HCT116 (cell line): Measurements from ENCODE around the gene BACH1. TPM values are rescaled to one million over a fixed set of nuclear protein-coding genes. Genes with fewer than 3 reads are reported as not detected.
"Not testable (repeated sequence)": the region's sequence is repeated elsewhere in the genome, so short reads cannot be mapped to it uniquely, and the experiment has no call there.

ENCODE experiments used
- ATAC-seq: fragments of 200-7000 bp; cut with Tn5 transposase; 2 replicates; pipeline ENCODE4 v1.9.1; 2020; ENCODE audit warnings: mild to moderate bottlenecking, moderate library complexity
- BruUV-seq: library from RNA; stranded (reverse); fragments of 400-500 nt; replicated peaks from 2 replicates; lab custom pipeline; 2021; lab: Mats Ljungman, UMichigan
- CTCF ChIA-PET: fragments of 300-600 bp; sonication (Branson Sonifier 250); formaldehyde crosslinking; loops from one replicate; lab custom pipeline; 2021; ENCODE audit warnings: antibody characterized with exemption; lab: Charles Lee
- POLR2A ChIA-PET: fragments of 300-600, 350-600 bp; sonication (Branson Sonifier 250); formaldehyde crosslinking; loops from one replicate; lab custom pipeline; 2021; ENCODE audit warnings: antibody characterized with exemption; lab: Charles Lee
- RAD21 ChIA-PET, 2 experiments: fragments of 300-600 bp; sonication (Branson Sonifier 250); formaldehyde crosslinking; loops; one replicate each; lab custom pipeline; 2023; ENCODE audit warnings: low total read pairs in 2 of 2; ENCODE audit not compliant: uncharacterized antibody in 2 of 2, unreplicated experiment in 2 of 2, low non-redundant PET in 1 of 2; lab: Charles Lee
- DNase-seq: peaks from one replicate; pipeline ENCODE4 v3.0.0-alpha.2; 2010; ENCODE audit warnings: low read depth, low spot score
- H2AFZ ChIP-seq: fragments of 200-600 bp; shearing (Covaris generic), sonication (generic); 2 replicates; pipeline ENCODE4 v1.6.1; 2017; ENCODE audit warnings: low read depth, mixed run types, mixed read lengths, antibody characterized with exemption, low read length; ENCODE audit not compliant: poor library complexity, severe bottlenecking
- H3K27ac ChIP-seq: 2 replicates; pipeline ENCODE4 v1.5.1; 2012; ENCODE audit warnings: low read depth, low read length
- H3K27me3 ChIP-seq: fragments of 200-600 bp; sonication (generic); 2 replicates; pipeline ENCODE4 v1.6.1; 2016; ENCODE audit warnings: mixed run types, low read length, mixed read lengths; ENCODE audit not compliant: insufficient read depth
- H3K36me3 ChIP-seq, 2 experiments: fragments of 200-500 bp in 1 of 2; fragments of 200-600 bp in 1 of 2; sonication (Bioruptor generic) in 1 of 2; sonication (generic) in 1 of 2; 2 replicates each; pipeline versions ENCODE4 v1.5.1 to v1.6.1; 2014 to 2016; ENCODE audit warnings: low read length in 2 of 2, inconsistent platforms in 1 of 2, mixed read lengths in 1 of 2, mixed run types in 1 of 2; ENCODE audit not compliant: insufficient read depth in 2 of 2, control insufficient read depth in 1 of 2
- H3K4me1 ChIP-seq, 2 experiments: fragments of 200-600 bp in 1 of 2; sonication (generic) in 1 of 2; 2 replicates each; pipeline versions ENCODE4 v1.5.1 to v1.6.1; 2012 to 2017; ENCODE audit warnings: low read length in 2 of 2, inconsistent platforms in 1 of 2, mild to moderate bottlenecking in 1 of 2, mixed read lengths in 1 of 2, mixed run types in 1 of 2, moderate library complexity in 1 of 2; ENCODE audit not compliant: insufficient read depth in 2 of 2, control insufficient read depth in 1 of 2
- H3K4me2 ChIP-seq: fragments of 200-600 bp; sonication (generic); 2 replicates; pipeline ENCODE4 v1.6.1; 2017; ENCODE audit warnings: mixed run types, low read length, mixed read lengths
- H3K4me3 ChIP-seq, 2 experiments: fragments of 200-600 bp in 1 of 2; sonication (generic) in 1 of 2; replicated peaks in 1 of 2; 2 replicates each; pipeline ENCODE4 v1.5.1; 2011 to 2016; ENCODE audit warnings: low read length in 2 of 2, control low read depth in 1 of 2, low read depth in 1 of 2, mild to moderate bottlenecking in 1 of 2, mixed read lengths in 1 of 2, mixed run types in 1 of 2
- H3K79me2 ChIP-seq: fragments of 200-600 bp; sonication (generic); 2 replicates; pipeline ENCODE4 v1.6.1; 2017; ENCODE audit warnings: mild to moderate bottlenecking, mixed run types, low read length, moderate library complexity, mixed read lengths; ENCODE audit not compliant: insufficient read depth
- H3K9ac ChIP-seq: fragments of 200-600 bp; sonication (generic); 2 replicates; pipeline ENCODE4 v1.6.1; 2016; ENCODE audit warnings: low read length, mixed read lengths
- H3K9me2 ChIP-seq: fragments of 200-600 bp; sonication (generic), shearing (Covaris generic); 2 replicates; pipeline ENCODE4 v1.6.1; 2017; ENCODE audit warnings: mixed run types, mild to moderate bottlenecking, moderate library complexity; ENCODE audit not compliant: insufficient read depth
- H3K9me3 ChIP-seq, 2 experiments: fragments of 200-500 bp in 1 of 2; fragments of 200-600 bp in 1 of 2; sonication (Bioruptor generic) in 1 of 2; sonication (generic) in 1 of 2; 2 replicates each; pipeline ENCODE4 v1.6.1; 2014 to 2017; ENCODE audit warnings: low read length in 2 of 2, mixed read lengths in 2 of 2, inconsistent platforms in 1 of 2, low read depth in 1 of 2, mild to moderate bottlenecking in 1 of 2, mixed run types in 1 of 2, moderate library complexity in 1 of 2; ENCODE audit not compliant: control insufficient read depth in 1 of 2, insufficient read depth in 1 of 2
- H4K20me1 ChIP-seq: fragments of 200-600 bp; sonication (generic), shearing (Covaris generic); 2 replicates; pipeline ENCODE4 v1.6.1; 2017; ENCODE audit warnings: mixed run types, mild to moderate bottlenecking, moderate library complexity; ENCODE audit not compliant: insufficient read depth
- POLR2AphosphoS5 ChIP-seq: IDR thresholded peaks from 2 replicates; pipeline ENCODE4 v1.6.1; 2011; ENCODE audit warnings: mild to moderate bottlenecking, low read depth, low read length, moderate library complexity
- intact Hi-C: fragments of 100-400 bp; cut with micrococcal nuclease; formaldehyde crosslinking; loops from 2 replicates; pipeline ENCODE4 v1.10.0; 2022
- total RNA-seq: library from RNA; stranded (reverse); gene quantifications from one replicate; pipeline ENCODE4 v1.2.1, GENCODE V29; 2021; ENCODE audit not compliant: unreplicated experiment

Gene BACH1
- total RNA-seq, 1 experiment from 2014 or later = 28.4 TPM

DNA sequence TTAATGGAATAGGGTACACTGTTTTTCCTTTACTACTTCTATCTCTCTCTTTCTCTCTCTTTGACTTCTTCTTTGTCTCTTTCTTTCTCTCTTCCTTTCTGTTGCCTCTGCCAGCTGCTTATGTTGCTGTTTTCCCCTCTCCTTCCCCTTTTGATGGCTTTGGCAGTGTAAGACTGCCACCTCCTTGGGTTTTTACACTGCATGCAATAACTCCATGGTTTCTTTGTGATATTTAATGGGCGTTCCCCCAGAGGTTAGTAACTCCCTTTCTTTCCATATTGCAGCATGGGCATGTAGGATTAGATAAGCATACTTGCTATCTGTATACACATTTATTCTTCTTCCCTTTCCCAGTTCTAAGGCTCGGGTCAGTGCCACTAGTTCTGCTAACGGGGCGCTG, 58.1 kb downstream of the BACH1 start:
- H3K4me3 ChIP-seq, DNase-seq, intact Hi-C loops, H2AFZ ChIP-seq, CTCF ChIA-PET, H3K4me2 ChIP-seq, RAD21 ChIA-PET, ATAC-seq, H3K27me3 ChIP-seq, H3K9ac ChIP-seq, H3K9me2 ChIP-seq, H3K36me3 ChIP-seq, H3K79me2 ChIP-seq, H4K20me1 ChIP-seq, H3K4me1 ChIP-seq, POLR2A ChIA-PET, H3K9me3 ChIP-seq, H3K27ac ChIP-seq, BruUV-seq: not testable (repeated sequence)

GRCh38 chr21:29359718-29360117, 61.0 kb downstream of the BACH1 start:
- Histone ChIP-seq H3K4me3 (no peak overlapping the region), H3K79me2 (no peaks in the 10 kb centered on the region), H3K4me1 (no peaks in the 10 kb centered on the region), H3K36me3 (no peaks in the 10 kb centered on the region), H3K4me2 (no peak overlapping the region)
- no TSS peak for BruUV-seq
- CTCF ChIA-PET = interaction anchor here (1.4 kb wide), 1 partner anchor 11 kb away, joined by 4 read pairs; no protein-coding TSS in a partner anchor
- TF ChIP-seq POLR2AphosphoS5 = no peak
- TF ChIP-seq, all 23 proteins: peak for 0
- ATAC-seq (no peak), DNase-seq (no peak)
- peaks cover 0 to 3% of the 10 kb centered on the region in 2 experiments; a peak in 1 of 4 replicates for H3K9me3 ChIP-seq
- intact Hi-C loops = no loop called here
- H4K20me1 ChIP-seq = no peaks in the 10 kb centered on the region
- no peaks in the 10 kb centered on the region for H3K9me2 ChIP-seq
- H3K9ac ChIP-seq = no peak overlapping the region
- ChIA-PET POLR2A (no interaction called here), RAD21 (no interaction called here)
- H2AFZ ChIP-seq = no peak overlapping the region
- H3K27me3 ChIP-seq = no peaks in the 10 kb centered on the region
- H3K27ac ChIP-seq = no peak overlapping the region
